GM21717 (cell line): Measurements from ENCODE around the gene EIPR1.
"Not testable (repeated sequence)": the region's sequence is repeated elsewhere in the genome, so short reads cannot be mapped to it uniquely, and the experiment has no call there.

ENCODE experiments used
- ATAC-seq: cut with Tn5 transposase; IDR thresholded peaks from one replicate; pipeline ENCODE4 v1.9.1; 2021; ENCODE audit warnings: mild to moderate bottlenecking, moderate library complexity; ENCODE audit not compliant: unreplicated experiment

EIPR1 gene

DNA sequence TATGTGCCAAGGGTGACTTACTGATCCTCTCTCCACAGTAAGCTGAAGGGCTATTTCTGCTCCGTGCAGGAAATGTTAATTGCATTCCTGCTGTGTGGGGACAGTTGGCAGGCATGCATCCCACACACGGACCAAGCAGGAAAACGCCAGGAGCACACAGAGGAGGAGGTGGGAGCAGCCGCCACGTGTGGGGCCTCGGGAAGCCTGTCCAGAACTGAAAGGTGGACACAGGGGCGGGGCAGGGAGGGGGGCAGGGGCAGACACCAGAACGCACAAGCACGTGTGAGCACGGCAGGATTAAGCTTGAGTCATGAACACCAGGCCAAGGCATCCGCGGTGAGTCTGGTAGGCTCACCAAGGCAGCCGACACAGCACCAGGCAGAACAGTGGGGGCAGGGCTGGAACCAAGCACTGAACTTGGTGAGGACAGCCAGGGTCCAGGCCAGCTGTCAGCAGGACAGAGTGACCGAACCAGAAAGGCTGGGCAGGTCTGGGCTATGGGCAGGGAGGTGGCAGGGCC is 177.1 kb downstream of the EIPR1 start:
- no peak for ATAC-seq

- no peak for ATAC-seq
These were observed 177.8 kb downstream of the EIPR1 start for GRCh38 chr2:3199627-3200345.

DNA sequence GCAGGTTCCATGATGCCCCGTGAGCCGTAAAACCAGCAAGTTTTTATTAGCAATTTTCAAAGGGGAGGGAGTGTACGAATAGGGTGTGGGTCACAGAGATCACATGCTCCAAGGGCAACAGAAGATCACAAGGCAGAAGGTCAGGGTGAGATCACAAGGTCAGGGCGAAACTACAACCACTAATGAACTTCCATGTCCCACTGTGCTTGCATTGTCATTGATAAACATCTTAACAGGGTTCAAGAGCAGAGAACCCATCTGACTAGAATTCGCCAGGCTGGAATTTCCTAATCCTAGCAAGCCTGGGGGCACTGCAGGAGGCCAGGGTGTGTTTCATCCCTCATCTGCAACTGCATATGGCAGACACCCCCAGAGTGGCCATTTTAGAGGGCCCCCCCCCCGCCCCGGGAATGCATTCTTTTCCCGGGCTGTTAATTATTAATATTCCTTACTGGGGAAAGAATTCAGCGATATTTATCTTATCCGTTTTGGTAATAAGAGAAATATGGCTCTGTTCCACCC is 178.9 kb downstream of the EIPR1 start:
- ATAC-seq, result not testable (repeated sequence)

- ATAC-seq, result no peak
These were observed 179.5 kb downstream of the EIPR1 start for GRCh38 chr2:3198119-3198518.

DNA sequence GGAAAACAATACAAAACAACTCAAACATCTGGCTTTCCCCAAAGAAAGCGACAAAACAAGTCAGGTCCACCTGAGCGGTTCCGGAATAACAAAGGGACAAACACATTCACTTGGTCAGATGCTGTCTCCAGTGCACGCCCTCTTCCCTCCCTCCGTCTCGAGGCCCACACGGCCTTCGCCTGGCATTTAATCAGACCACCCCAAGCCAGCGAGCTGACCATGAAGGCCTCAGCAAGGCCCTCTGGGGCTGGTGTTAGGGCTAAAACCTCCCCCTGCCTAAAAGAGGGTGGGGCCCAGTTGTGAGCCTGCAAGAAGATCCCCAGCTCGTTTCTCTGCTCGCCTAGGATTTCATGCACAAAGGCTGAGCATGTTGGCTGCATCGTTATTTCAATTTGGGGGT is 180.3 kb downstream of the EIPR1 start:
- no peak for ATAC-seq

DNA sequence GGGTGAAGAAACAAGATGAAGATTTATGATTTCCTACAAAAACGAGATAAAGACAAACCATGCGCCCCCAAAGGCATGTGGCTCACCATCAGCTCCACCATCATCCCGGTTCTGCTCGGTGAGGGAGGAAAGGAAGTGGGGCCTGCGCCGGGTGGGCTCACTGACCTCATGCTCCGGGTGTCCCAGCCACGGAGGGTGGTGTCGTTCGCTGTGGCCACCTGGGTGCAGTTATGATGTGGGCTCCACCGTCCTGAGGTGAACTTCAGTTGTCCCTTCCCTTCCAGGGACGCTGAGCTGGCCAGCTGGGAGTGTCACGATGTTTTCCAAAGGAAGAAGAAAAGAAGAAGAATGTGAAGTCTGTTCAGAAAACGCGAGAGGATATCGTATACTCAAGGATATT is 180.9 kb downstream of the EIPR1 start:
- no peak for ATAC-seq

GRCh38 chr2:3195641-3196476 is 181.8 kb downstream of the EIPR1 start:
- no peak for ATAC-seq

GRCh38 chr2:3194828-3195227 is 182.8 kb downstream of the EIPR1 start:
- no peak for ATAC-seq

DNA sequence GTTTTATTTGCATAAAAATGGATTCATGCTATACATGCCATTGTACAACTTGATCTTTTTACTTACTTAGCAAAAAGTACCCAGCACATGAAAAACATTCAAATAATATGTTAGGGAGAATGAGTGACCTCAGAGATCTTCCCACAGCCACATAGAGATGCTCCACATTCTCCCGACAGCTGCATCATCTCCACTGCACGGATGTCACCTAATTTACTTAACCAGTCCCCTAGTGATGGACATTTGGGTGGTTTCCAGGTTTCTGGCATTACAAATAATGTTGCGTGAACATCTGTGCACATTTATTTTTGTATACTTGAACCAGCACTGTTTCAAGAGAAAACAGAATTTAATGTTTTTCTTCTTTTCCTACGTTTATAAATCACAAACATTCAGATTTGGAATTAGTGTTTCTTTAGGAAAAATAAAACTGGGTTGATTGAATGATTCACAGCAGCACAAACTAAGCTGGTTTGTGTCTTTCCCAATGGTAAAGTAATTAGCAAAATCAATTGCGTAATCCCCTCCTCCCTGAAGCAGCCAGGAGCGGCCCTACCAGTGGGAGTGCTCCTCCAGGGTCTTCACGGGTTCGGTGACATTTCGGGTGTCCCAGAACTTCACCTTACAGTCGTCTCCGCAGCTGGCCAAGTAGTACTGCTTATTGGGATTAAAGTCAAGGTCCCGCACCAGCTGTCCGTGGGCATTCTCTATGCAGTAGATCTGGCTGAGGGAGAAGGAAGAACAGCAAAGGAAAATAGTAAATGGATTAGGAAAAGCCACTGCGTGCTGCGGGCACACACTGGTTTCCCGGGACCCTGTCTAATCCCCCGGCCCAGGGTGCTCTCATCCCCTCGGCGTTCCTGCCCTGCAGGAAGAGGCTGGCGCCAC is 183.9 kb downstream of the EIPR1 start:
- no peak for ATAC-seq

DNA sequence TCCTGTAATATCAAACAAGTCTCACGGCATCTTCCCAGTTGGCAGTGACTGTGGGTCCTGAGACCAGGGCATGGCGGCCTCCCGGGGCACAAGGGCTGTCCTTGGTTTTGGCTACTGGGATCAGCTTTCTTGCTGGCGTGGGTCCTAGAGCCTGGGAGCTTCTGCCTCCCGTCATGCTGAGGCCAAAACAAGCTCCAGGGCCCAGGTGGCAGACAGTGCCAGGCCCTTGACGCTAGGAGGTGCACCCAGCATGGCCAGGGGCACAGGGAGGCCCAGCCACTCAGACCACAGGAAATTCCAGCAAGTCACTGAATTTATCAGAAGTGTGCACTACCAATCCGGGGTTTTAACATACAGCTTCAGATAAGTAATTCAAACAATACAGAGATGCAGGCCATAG is 184.7 kb downstream of the EIPR1 start:
- ATAC-seq, result no peak

DNA sequence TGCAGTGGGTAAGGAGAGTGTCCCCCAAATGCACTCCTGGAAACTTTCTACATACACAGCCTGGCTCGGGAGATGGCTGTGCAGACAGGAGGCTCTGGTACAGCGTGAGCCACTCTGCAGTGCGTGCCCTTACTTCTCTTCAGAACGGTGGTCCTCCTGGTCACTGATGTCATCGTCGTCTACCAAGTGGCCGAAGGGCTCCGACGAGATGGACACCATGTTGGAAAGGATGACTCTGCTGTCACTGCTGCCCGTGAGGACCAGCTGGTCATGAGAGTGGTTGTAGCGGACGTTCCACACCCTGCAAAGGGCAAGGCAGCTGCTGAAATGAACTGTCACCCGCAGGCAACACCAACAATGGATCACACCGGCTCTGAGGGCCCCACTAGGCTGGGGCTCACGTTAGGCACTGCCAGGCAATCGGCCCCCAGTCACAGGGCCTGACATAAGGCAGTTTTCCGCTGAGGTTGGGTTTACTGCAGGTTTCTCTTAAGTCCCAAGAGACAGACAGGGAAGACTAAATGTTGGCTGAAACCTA is 185.3 kb downstream of the EIPR1 start:
- no peak for ATAC-seq

- ATAC-seq, result no peak
These were observed 187.7 kb downstream of the EIPR1 start for GRCh38 chr2:3189961-3190360.

GRCh38 chr2:3189076-3189591 is 188.5 kb downstream of the EIPR1 start:
- no peak for ATAC-seq

DNA sequence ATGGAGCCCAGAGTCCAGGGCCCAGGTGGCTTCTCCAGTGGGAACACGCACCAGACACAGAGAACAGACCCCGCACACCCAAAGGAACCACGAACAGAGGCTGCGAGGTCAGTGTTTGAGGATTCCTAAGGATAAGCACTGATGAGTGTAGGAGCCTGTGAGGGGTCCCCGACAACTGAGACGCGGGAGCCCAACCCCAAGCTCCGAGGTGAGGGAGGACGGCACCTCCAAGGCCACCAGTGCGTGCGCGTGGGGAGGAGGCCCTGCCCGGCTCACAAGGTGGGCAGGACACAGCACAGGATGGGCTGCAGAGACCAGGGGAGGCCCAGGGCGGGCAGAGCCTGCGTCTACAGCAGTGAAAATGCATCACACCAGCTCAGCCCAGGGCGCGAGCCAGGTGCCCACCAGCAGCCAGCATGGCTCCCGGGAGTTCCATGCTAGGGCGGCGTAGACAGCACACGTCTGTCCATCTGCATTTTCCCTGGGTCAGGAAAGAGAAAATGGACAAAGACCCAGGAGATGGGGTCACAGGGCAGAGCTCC is 189.1 kb downstream of the EIPR1 start:
- no peak for ATAC-seq

DNA sequence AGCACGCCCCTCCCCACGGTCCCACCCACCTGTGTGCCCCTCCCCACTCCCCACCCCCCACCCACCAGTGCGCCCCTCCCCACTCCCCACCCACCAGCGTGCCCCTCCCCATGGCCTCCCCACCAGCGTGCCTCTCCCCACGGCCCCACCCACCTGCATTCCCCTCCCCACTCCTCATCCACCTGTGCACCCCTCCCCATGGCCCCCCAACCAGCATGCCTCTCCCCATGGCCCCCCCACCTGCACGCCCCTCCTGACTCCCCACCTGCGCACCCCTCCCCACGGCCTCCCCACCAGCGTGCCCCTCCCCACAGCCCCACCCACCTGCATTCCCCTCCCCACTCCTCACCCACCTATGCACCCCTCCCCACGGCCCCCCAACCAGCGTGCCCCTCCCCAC is 190.2 kb downstream of the EIPR1 start:
- no peak for ATAC-seq

- ATAC-seq, result no peak
These were observed 190.9 kb downstream of the EIPR1 start for GRCh38 chr2:3186766-3187165.

- ATAC-seq, result no peak
These were observed 191.7 kb downstream of the EIPR1 start for GRCh38 chr2:3185910-3186309.

- no peak for ATAC-seq
These were observed 192.4 kb downstream of the EIPR1 start for GRCh38 chr2:3185256-3185655.

DNA sequence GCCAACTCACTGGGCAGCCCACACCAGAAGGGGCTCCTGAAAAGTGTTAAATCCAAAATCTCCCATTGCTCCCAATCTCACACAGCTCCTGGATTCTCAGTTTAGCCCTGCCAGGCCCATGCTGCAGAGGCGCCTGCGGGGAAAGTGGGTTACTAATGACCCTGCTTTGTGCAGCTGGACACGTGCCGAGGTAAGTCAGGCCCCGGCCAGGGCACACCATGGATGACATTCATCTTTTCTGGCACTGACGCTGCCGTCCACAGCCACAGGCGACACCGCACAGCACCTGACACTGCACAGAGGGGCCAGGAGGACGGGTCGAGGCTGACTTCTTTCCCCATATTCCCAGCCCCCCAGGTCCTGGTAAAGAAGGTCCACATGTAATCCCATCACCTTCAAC is 193.5 kb downstream of the EIPR1 start:
- no peak for ATAC-seq

- no peak for ATAC-seq
These were observed 193.9 kb downstream of the EIPR1 start for GRCh38 chr2:3183766-3184165.
